Embryonic facial prominence (tissue), 1 donor: Measurements from ENCODE around the gene MYO16.

Experiments
- DNase-seq: peaks from one replicate; pipeline ENCODE4 v3.0.0-alpha.2; 2016; ENCODE audit errors: extremely low spot score

MYO16 gene

GRCh38 chr13:109235901-109236300 lies 606.5 kb downstream of the MYO16 start:
- no peak for DNase-seq

DNA sequence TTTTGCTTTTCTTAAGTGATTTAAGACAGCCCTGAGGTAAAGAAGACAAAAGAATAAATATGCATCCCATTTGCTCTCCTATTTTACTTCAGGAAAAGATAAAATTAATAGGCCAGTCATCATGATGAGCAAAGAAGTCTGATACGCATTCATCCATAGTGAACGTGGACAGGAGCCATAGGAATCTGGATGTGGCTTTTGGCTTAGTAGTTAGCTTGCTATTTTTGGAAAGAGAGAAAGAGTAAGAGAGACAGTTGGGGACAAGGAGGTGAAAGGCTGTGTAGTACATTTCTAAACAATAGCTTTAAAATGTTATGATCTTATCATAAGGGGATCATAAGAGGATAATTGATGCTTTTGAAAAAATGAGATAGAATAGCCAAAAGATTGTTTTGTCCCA lies 611.7 kb downstream of the MYO16 start:
- DNase-seq, result no peak

DNA sequence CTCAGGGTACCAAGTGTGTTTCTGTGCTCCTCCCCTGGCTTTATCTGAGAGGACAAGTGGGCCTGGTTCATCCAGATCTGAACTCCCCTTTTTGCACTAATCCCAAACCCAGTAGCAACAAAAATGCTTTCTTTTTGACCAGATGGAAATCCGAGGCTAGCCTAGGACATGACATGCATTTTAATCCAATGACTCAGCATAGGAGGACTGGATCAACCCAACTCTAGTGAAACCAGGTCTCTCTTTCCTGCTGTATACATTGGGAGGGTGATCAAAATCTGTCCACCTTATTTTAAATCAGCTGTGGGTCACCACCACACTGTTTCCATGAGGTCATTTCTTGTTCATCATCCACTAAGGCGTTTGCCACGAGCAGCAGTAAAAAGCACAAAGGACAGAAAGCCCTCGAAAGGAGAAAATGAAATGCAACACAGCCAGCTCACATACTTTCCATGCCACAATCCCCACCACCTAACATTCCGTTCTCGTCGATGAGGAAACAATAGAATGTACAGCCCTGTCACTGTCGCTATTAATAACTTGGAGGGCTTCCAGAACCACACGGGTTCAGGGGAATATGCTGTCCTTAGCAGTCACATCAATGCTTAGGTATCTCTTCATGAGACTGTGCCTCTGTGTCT lies 614.0 kb downstream of the MYO16 start:
- no peak for DNase-seq

- no peak for DNase-seq
Measured at GRCh38 chr13:109244566-109244965, 615.2 kb downstream of the MYO16 start.

DNA sequence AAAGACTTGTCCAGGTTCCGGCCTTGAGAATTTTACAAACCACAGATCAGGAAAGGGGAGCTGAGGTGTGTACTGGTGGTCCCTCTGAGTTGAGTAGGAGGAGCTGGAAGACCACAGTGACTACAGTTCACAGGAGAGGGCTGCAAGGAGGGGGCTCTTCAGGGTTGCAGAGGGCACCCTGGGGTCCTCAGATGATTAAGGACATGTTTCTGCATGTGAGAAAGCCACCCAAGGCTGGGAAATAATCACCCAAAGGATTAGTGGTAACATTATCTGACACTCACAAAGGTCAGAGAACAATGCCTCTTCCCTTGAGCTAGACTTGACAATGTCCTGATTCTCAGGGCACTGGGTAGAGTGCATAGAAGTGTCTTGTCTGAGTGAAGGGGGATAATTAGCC lies 616.6 kb downstream of the MYO16 start:
- DNase-seq, result no peak

GRCh38 chr13:109249780-109250528 lies 620.5 kb downstream of the MYO16 start:
- no peak for DNase-seq

DNA sequence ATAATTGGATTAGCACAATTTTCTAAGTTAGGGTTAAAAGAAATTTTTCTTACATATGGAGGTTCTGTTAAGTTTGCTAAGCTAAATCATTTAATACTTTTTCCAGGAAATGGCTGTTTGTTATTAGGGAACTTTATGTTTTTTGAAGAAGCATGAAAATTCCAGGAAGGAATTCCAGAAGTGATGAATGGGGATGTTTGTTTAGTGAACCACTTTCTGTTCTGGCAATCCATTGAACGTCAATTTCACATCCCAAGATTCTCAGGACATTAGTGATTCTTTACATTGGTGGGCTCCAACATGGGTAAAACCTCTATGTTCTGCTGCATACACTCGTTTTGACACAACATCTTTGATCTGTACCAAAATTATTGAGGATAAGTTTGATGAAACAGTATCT lies 622.5 kb downstream of the MYO16 start:
- DNase-seq, result no peak

GRCh38 chr13:109253316-109253715 lies 623.9 kb downstream of the MYO16 start:
- no peak for DNase-seq

- DNase-seq, result no peak
Measured at GRCh38 chr13:109254274-109254673, 624.9 kb downstream of the MYO16 start.

DNA sequence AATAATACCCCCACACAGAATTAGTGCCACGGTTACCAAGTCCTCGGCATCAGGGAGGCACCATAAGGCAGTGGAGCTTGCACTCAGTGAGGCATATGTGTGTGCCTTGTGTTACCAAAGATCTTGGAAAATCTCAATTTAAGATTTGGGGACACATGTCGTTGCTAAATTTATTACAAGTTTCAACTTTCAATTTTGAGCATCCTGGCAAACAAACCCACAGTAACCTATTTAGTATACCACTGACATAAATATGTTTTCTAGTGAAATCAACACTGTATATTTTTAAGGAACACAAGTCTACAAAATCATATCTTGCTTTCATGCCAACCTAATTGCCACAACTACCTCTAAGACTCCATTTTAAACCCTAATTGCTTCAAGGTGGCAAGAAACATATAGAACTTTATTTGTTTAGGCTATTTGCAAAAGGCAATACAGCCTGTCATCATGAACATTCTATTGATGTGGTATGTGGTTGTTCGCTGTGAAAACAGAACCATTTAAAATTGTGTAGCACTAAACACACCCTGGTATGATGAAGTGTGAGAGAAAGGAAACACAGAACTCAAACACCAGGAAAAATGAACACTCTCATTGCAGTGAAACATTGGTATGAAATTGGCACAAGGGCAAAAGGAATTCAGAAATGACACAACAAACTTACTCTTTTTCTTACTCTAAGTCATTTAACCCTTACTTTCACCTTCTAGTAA lies 625.9 kb downstream of the MYO16 start:
- no peak for DNase-seq

- DNase-seq, result no peak
Measured at GRCh38 chr13:109256866-109257760, 627.7 kb downstream of the MYO16 start.
